Mammary epithelial cell (primary cell): ENCODE results near the gene HTT.

Experiments
- EZH2 ChIP-seq: IDR thresholded peaks from 2 replicates; pipeline ENCODE4 v1.6.1; 2012; ENCODE audit warnings: low read length, inconsistent platforms, borderline replicate concordance
- TF ChIP-seq, protein P1 (sequence below), 2 donors: IDR thresholded peaks in 1 of 2; conservative IDR thresholded peaks in 1 of 2; 2 replicates each; pipeline ENCODE4 v1.5.1; 2011 to 2012; ENCODE audit warnings: inconsistent platforms in 2 of 2, low read length in 2 of 2, mild to moderate bottlenecking in 2 of 2, control low read depth in 1 of 2, low read depth in 1 of 2; ENCODE audit not compliant: insufficient read depth in 1 of 2; ENCODE audit errors: extremely low read depth in 1 of 2

DNA sequence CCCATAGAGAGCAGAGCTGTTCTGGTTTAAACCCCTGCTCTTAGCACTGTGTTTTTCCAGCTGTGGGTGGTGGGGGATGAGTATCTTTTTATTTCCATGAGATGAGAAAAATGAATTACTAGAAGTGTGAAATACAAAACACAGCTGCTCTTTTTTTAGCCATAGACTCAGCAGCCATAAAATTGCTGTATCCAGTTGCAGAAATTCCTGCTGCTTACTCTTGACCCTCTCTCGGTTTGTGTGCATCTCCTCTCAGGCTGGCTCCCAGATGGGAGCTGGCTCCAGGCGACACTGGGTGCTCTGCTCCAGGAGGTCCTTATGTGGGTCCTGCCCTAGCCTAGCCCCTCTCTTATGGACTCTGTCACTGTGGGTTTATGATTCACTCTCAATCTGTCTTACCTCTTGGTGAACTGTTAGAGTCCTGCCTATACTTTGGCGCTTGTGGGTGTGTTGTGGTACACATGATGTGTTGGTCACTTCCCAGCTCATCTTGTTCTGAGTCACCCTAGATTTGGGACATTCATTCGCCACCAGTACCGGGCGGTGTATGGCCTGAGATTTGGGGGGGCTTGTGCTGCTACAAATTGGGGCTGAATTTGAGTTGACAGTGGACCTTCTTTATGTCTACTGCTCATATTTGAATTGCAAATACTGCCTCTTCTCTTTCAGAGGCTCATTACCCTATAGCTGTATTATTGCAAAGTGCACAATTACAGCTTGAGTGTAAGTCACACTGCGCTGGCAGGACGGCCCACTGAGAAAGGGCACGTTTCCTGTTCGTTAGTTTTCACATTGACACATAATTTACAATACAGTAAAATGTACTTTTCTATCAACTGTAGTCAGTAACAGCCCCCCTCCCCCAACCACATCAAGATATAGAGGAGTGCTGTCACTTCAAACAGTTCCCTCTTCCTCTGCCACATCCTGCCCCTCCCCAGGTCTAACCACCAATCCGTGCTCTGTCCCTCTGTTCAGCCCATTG lies 127.5 kb downstream of the HTT start:
- no peak for TF ChIP-seq EZH2
- TF ChIP-seq, protein P1, sequence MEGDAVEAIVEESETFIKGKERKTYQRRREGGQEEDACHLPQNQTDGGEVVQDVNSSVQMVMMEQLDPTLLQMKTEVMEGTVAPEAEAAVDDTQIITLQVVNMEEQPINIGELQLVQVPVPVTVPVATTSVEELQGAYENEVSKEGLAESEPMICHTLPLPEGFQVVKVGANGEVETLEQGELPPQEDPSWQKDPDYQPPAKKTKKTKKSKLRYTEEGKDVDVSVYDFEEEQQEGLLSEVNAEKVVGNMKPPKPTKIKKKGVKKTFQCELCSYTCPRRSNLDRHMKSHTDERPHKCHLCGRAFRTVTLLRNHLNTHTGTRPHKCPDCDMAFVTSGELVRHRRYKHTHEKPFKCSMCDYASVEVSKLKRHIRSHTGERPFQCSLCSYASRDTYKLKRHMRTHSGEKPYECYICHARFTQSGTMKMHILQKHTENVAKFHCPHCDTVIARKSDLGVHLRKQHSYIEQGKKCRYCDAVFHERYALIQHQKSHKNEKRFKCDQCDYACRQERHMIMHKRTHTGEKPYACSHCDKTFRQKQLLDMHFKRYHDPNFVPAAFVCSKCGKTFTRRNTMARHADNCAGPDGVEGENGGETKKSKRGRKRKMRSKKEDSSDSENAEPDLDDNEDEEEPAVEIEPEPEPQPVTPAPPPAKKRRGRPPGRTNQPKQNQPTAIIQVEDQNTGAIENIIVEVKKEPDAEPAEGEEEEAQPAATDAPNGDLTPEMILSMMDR (conservative IDR thresholded peaks at IDR 0.05 in 1 of 2, IDR thresholded peaks at IDR 0.05 in 1 of 2; ENCODE audit: extremely low read depth in 1 of 2, insufficient read depth in 1 of 2, low read depth in 1 of 2, low read length in 2 of 2) = no peak
